Retina (tissue), 1 donor: Measurements from ENCODE around the gene SMIM34.

ENCODE experiments used
- DNase-seq: peaks from one replicate; pipeline ENCODE4 v3.0.0-alpha.2; 2016

The SMIM34 gene

GRCh38 chr21:34369741-34370140, 54.0 kb downstream of the SMIM34 start:
- no peak for DNase-seq
